GM12878 (cell line): ENCODE results near the gene OR13J1. TPM values are rescaled to one million over a fixed set of nuclear protein-coding genes. Genes with fewer than 3 reads are reported as not detected.

Experiments used
- ATAC-seq: fragments of 200-7000 bp; cut with Tn5 transposase; 3 replicates; pipeline ENCODE4 v1.9.1; 2020; ENCODE audit warnings: mild to moderate bottlenecking, moderate library complexity
- BruUV-seq: library from RNA; stranded (reverse); fragments of 400-500 nt; replicated peaks from 2 replicates; lab custom pipeline; 2021; lab: Mats Ljungman, UMichigan
- CTCF ChIA-PET: fragments of 300-600 bp; sonication (Branson Sonifier 250); formaldehyde crosslinking; extraction: SDS; loops from one replicate; lab custom pipeline; 2021; ENCODE audit warnings: inconsistent platforms; lab: Yijun Ruan, JAX
- POLR2A ChIA-PET: fragments of 350-600 bp; formaldehyde crosslinking; extraction: SDS; loops from one replicate; lab custom pipeline; 2021; ENCODE audit warnings: inconsistent platforms; lab: Charles Lee
- RAD21 ChIA-PET: fragments of 300-600 bp; sonication (Branson Sonifier 250); formaldehyde crosslinking; loops from one replicate; lab custom pipeline; 2023; ENCODE audit warnings: antibody characterized with exemption; ENCODE audit not compliant: unreplicated experiment; lab: Charles Lee
- SMC1A ChIA-PET: fragments of 300-600 bp; sonication (Branson Sonifier 250); formaldehyde crosslinking; loops from one replicate; lab custom pipeline; 2023; ENCODE audit not compliant: unreplicated experiment, uncharacterized antibody; lab: Charles Lee
- DNase-seq: peaks from one replicate; pipeline ENCODE4 v3.0.0-alpha.2; 2011; ENCODE audit warnings: low read depth, low spot score
- FAIRE-seq: peaks from 3 replicates; lab custom pipeline; 2011; peaks lifted over from hg19 to GRCh38; lab: Jason Lieb, UNC
- H2AFZ ChIP-seq: 2 replicates; pipeline ENCODE4 v1.6.0; 2011; ENCODE audit warnings: low read depth, low read length, control low read depth; ENCODE audit not compliant: control insufficient read depth
- H3K27ac ChIP-seq: 2 replicates; pipeline ENCODE4 v1.5.1; 2011; ENCODE audit warnings: control low read depth; ENCODE audit not compliant: control insufficient read depth, insufficient read depth
- H3K27me3 ChIP-seq, 2 experiments: replicated peaks in 1 of 2; 2 replicates each; pipeline versions ENCODE4 v1.6.0 to v1.6.1; 2011; ENCODE audit warnings: low read length in 1 of 2; ENCODE audit not compliant: control insufficient read depth in 2 of 2, insufficient read depth in 2 of 2
- H3K36me3 ChIP-seq, 2 experiments: 2 replicates each; pipeline ENCODE4 v1.5.1; 2011; ENCODE audit warnings: low read length in 1 of 2; ENCODE audit not compliant: control insufficient read depth in 2 of 2, insufficient read depth in 2 of 2
- H3K4me1 ChIP-seq: 2 replicates; pipeline ENCODE4 v1.6.1; 2011; ENCODE audit warnings: mild to moderate bottlenecking, low read length, moderate library complexity, mixed read lengths; ENCODE audit not compliant: control insufficient read depth, insufficient read depth
- H3K4me2 ChIP-seq: 2 replicates; pipeline ENCODE4 v1.6.0; 2011; ENCODE audit warnings: control low read depth; ENCODE audit not compliant: control insufficient read depth, insufficient read depth
- H3K4me3 ChIP-seq: fragments of 200-600 bp; sonication (generic); 2 replicates; pipeline ENCODE4 v1.5.1; 2016
- H3K79me2 ChIP-seq: 2 replicates; pipeline ENCODE4 v1.6.0; 2011; ENCODE audit warnings: low read length; ENCODE audit not compliant: control insufficient read depth, insufficient read depth
- H3K9ac ChIP-seq: 2 replicates; pipeline ENCODE4 v1.8.0; 2011; ENCODE audit warnings: low read length, control low read depth, mixed read lengths; ENCODE audit not compliant: control insufficient read depth, insufficient read depth
- H3K9me3 ChIP-seq: replicated peaks from 3 replicates; pipeline ENCODE4 v1.5.1; 2011; ENCODE audit warnings: mild to moderate bottlenecking, low read length; ENCODE audit not compliant: control insufficient read depth, insufficient read depth
- H4K20me1 ChIP-seq: 2 replicates; pipeline ENCODE4 v1.6.0; 2011; ENCODE audit not compliant: control insufficient read depth, insufficient read depth
- ATF3 ChIP-seq: IDR thresholded peaks from 2 replicates; pipeline ENCODE4 v1.6.1; 2011; ENCODE audit warnings: low read depth, mild to moderate bottlenecking, low read length, moderate library complexity, borderline replicate concordance; ENCODE audit errors: extremely low read depth
- CREB1 ChIP-seq: IDR thresholded peaks from 2 replicates; pipeline ENCODE4 v1.6.1; 2012; ENCODE audit warnings: low read depth, mild to moderate bottlenecking, inconsistent platforms
- GABPA ChIP-seq: IDR thresholded peaks from 2 replicates; pipeline ENCODE4 v1.6.1; 2014; ENCODE audit warnings: antibody characterized with exemption, low read depth, mild to moderate bottlenecking, inconsistent platforms
- SMARCA5 ChIP-seq: fragments of 450-650 bp; IDR thresholded peaks from 2 replicates; pipeline ENCODE4 v1.6.1; 2017; ENCODE audit warnings: mild to moderate bottlenecking
- TCF3 ChIP-seq: IDR thresholded peaks from 2 replicates; pipeline ENCODE4 v1.6.1; 2012; ENCODE audit warnings: low read depth, mild to moderate bottlenecking, low read length, borderline replicate concordance; ENCODE audit not compliant: insufficient read depth
- ZBTB40 ChIP-seq: fragments of 450-650 bp; IDR thresholded peaks from 2 replicates; pipeline ENCODE4 v1.6.1; 2016; ENCODE audit warnings: mild to moderate bottlenecking, moderate library complexity, borderline replicate concordance
- WGBS: methylation state at CpG from one replicate; pipeline ENCODE4 v1.1.6; 2016; ENCODE audit warnings: low lambda C conversion rate; ENCODE audit not compliant: insufficient replicate concordance, insufficient coverage; ENCODE audit errors: missing lambda C conversion rate; 5-methylcytosine and 5-hydroxymethylcytosine counted together
- in situ Hi-C: fragments of 300-500 bp; cut with MboI; formaldehyde crosslinking; loops from 9 replicates; pipeline ENCODE4 v1.14.3; 2018; ENCODE audit warnings: mixed read lengths
- intact Hi-C: fragments of 100-400 bp; cut with micrococcal nuclease; formaldehyde crosslinking; loops from one replicate; pipeline ENCODE4 v1.14.2; 2022; ENCODE audit not compliant: unreplicated experiment
- polyA plus RNA-seq, 11 experiments: library from polyadenylated mRNA; depleted of rRNA in 4 of 11; unstranded in 6 of 11; stranded (reverse) in 5 of 11; fragments of >200 nt; fragmentation: Nextera tagmentation in 4 of 11; fragmentation: Illumina TruSeq in 1 of 11; extraction: Ambion mirVana in 4 of 11; extraction: Trizol in 1 of 11; gene quantifications; 1 replicate in 1 of 11; 2 replicates in 10 of 11; pipeline versions ENCODE4 v1.2.1 to v1.2.3, GENCODE V29; 2011 to 2016; ENCODE audit warnings: inconsistent platforms in 2 of 11, missing spikeins in 2 of 11, low read depth in 1 of 11
- total RNA-seq, 4 experiments: library from RNA; depleted of rRNA in 3 of 4; stranded (reverse); fragments of >200 nt in 3 of 4; fragmentation: Illumina TruSeq in 1 of 4; extraction: Trizol in 1 of 4; gene quantifications; 2 replicates each; pipeline versions ENCODE4 v1.2.1 to v1.2.3, GENCODE V29; 2013 to 2021

The OR13J1 gene
- total and polyA plus RNA-seq, 10 of the 15 experiments (the other 5 are each of a cell fraction or from before 2014, with no cell fraction given) = not detected

DNA sequence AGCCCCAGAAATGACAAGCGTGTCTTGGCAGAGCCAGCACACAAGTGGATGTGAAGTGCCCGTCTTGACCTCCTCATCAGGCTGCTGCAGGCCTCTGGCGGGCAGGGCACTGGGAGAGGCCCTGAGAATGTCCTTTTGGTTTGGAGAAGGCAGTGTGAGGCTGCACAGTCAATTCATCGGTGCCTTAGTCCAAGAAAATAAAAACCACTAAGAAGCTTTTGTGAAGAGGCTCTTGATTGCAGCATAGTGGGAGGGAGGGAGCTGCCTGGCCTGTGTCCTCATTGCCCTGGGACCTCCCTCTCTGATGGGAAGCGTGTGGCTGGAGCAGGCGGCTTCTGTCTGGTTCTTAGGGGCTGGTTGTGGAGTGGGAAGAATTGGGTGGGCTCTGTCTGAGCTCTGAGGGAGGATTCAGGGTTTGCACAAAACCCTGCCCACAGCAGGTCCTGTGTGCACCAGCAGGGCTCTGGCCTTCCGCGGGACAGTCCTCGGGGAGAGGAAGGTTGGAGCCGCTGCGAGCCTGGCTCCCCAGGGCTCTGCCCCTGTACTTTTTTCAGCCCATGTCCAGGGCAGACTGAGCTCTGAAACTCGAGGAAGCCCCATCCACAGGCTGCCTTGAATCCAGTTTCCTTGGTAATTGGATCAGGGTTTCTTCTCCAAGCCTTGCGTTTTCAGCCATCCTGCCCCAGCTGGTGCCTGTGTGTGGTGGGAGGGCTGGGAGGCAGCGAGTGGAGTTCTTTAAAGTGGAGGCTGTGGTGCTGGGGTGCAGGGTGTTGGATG is 36.9 kb upstream of the OR13J1 start (continued):
- no peak for TF ChIP-seq ZBTB40
- TF ChIP-seq SMARCA5 = no peak
- TF ChIP-seq TCF3 = no peak
- no peak for TF ChIP-seq CREB1

DNA sequence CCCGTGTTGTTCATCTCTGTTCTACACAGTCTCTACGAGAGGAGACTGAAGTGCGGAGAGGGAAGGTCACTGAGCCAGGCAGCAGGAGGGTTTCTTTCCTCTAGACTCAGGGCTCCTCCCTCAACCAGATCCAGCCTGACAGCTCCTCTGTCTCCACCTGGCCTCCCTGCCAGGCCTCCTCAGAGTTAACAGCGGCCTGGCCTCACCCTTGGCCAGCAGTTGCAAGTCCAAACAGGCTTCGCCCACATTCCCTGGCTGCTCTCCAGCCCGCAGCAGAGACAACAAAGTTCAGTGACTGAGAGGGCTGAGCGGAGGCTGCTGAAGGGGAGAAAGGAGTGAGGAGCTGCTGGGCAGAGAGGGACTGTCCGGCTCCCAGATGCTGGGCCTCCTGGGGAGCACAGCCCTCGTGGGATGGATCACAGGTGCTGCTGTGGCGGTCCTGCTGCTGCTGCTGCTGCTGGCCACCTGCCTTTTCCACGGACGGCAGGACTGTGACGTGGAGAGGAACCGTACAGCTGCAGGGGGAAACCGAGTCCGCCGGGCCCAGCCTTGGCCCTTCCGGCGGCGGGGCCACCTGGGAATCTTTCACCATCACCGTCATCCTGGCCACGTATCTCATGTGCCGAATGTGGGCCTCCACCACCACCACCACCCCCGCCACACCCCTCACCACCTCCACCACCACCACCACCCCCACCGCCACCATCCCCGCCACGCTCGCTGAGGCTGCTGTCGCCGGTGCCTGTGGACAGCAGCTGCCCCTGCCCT is 35.9 kb upstream of the OR13J1 start, which contains the start of gene HRCT1:
HRCT1 (plus strand) TSS at position 291 of the 768 bp plus-strand sequence; CDS start at position 377, 86 bp downstream.
- H2AFZ ChIP-seq = no peak within 1 kb of the TSS
- no peak for ATAC-seq
- POLR2A ChIA-PET = interaction anchor here (0.6 to 1.0 kb wide), 2 partner anchors 37 to 123 kb away, joined by 3 to 4 read pairs; no protein-coding TSS in a partner anchor
- in situ Hi-C loops = no loop called here
- no peaks in the 10 kb centered on the region for H4K20me1 ChIP-seq
- no peak within 1 kb of the TSS for H3K4me3 ChIP-seq
- peaks cover 0 to 1% of the 10 kb centered on the region in 2 experiments; a peak in 2 of 4 replicates for H3K27me3 ChIP-seq
- no peaks in the 10 kb centered on the region for H3K79me2 ChIP-seq
- 61% methylated on average over 28 of the region's 30 CpGs for WGBS
- no TSS peak for BruUV-seq
- H3K36me3 ChIP-seq = no peaks in the 10 kb centered on the region
- SMC1A ChIA-PET = no interaction called here
- no peak within 1 kb of the TSS for H3K27ac ChIP-seq
- H3K4me1 ChIP-seq = no peaks in the 10 kb centered on the region
- H3K4me2 ChIP-seq = no peak within 1 kb of the TSS
- no peak for TF ChIP-seq ATF3
- TF ChIP-seq GABPA = no peak
- no peak for FAIRE-seq
- DNase-seq = no peak
- intact Hi-C loops = no loop called here
- no peaks in the 10 kb centered on the region for H3K9me3 ChIP-seq
- no peak within 1 kb of the TSS for H3K9ac ChIP-seq
- RAD21 ChIA-PET = no interaction called here
- CTCF ChIA-PET = no interaction called here
